Activated naive CD8-positive, alpha-beta T cell treated with anti-CD3 and anti-CD28 coated beads, Interleukin-2, amount 50 U/mL, for 16 hours (primary cell): ENCODE results near the gene CLEC4M.
A peak's percentile ranks its signal among the peaks of the same experiment; 100 is the strongest.
"Not testable (repeated sequence)": the region's sequence is repeated elsewhere in the genome, so short reads cannot be mapped to it uniquely, and the experiment has no call there.

Source experiments
- DNase-seq: peaks from one replicate; pipeline ENCODE4 v3.0.0-alpha.2; 2020; ENCODE audit warnings: low read depth, low spot score

Gene CLEC4M

GRCh38 chr19:7773841-7774240, 10.8 kb downstream of the CLEC4M start:
- no peak for DNase-seq

- DNase-seq, result no peak
Measured at GRCh38 chr19:7775761-7776160, 12.7 kb downstream of the CLEC4M start.

GRCh38 chr19:7778081-7778480, 15.0 kb downstream of the CLEC4M start:
- DNase-seq, result no peak

- DNase-seq, result no peak
Measured at GRCh38 chr19:7779631-7780486, 16.8 kb downstream of the CLEC4M start.

DNA sequence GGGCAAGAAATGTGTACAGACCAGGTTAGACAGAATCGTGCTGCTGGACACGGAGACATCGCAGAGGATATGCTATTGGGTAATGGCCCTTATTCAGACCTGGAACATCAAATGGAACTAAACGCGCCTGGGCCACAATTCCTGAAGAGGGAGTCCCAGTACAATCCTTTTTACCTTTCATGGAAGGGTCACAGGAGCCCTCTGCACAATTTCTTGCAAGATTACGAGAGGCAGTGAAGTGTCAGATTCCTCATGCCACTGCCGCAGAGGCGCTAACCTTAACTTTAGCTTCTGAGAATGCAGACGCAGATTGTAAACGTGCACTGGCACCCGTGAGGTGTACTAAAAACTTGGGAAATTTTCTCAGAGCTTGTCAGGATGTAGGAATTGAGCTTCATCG, 18.1 kb downstream of the CLEC4M start:
- DNase-seq, result no peak

GRCh38 chr19:7783991-7784423, 21.0 kb downstream of the CLEC4M start:
- DNase-seq, result no peak

DNA sequence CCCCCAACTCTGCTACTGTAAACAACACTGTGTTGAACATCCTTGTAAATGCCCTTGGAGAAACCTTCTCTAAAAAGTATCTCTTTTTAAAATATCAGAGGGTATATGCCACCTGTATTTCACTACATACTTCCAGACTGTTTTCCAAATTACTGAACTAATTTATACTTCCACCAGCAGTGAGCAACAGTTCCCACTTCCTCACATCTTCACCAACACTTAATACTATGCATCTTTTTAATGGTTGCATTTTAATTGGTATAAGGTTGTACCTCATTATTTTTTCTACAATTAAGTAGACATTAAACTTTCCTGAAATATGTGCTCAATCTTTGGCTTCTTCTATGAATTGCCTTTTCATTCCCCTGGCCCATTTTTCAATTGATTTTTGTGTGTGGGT, 21.8 kb downstream of the CLEC4M start:
- no peak for DNase-seq

GRCh38 chr19:7787141-7787540, 24.1 kb downstream of the CLEC4M start:
- no peak for DNase-seq

DNA sequence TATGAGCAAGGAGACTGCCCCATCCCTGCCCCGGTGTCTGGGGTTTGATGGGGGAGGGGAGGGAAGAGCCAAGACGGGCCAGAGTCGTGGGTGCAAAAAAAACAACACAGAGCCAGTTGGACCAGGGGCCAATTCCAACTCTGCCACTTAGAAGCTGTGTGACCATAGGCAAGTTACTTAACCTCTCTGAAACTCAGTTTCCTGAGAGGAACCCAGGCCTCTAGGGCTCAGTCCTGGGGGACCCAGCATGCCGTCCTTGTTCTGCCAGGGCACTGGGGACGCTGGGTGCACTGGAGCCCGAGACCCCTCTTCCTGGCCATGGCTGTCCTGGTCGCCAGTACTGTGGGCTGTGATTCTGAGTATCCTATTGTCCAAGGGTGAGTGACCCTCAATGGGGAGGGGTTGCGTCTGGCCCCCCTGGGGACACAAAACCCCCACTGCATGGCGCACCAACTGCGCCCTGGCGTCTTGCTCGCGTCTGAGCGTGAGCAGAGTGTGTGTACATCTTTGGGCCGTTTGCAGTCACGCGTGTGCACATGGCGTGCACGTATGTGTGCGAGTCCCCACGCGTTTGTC, 24.6 kb downstream of the CLEC4M start:
- no peak for DNase-seq

DNA sequence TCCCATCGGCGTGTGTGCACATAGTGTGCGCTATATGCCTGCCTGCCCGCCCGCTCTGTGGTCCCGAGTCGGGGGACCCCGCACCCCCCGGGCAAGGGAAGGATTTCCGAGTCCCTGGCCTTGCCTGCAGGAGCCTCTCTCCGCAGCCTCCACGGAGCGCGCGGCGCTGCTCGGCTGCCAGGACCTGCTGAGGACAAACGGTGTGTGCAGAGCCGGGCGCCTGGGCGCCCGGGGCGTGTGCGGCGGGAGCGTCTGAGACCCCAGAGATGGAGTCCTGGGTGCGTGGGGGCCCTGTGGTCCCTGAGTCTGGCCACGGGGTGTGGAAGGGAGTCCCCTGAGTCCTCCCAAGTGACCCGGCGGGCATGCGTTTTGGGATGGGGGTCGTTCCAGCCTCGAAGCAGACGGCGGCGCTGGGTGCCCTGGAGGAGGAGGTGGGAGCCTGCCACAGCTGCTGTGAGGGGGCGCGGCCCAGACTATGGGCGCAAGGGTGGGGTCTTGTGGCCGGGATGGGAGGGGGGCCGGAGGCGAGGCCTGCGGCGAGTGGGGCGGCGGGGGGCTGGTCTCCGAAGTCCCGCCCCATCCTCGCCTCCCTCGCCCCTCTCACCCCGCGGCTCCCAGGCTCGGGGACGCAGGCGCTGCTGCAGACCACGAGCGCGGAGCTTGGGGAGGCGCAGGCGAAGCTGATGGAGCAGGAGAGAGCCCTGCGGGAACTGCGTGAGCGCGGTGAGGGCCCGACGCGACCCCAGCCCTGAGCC, 25.3 kb downstream of the CLEC4M start:
- DNase-seq, result no peak

- no peak for DNase-seq
Measured at GRCh38 chr19:7788933-7789323, 25.9 kb downstream of the CLEC4M start.

GRCh38 chr19:7789447-7789846, 26.4 kb downstream of the CLEC4M start:
- peak; percentile 22 for DNase-seq

GRCh38 chr19:7790416-7790815, 27.4 kb downstream of the CLEC4M start:
- no peak for DNase-seq

DNA sequence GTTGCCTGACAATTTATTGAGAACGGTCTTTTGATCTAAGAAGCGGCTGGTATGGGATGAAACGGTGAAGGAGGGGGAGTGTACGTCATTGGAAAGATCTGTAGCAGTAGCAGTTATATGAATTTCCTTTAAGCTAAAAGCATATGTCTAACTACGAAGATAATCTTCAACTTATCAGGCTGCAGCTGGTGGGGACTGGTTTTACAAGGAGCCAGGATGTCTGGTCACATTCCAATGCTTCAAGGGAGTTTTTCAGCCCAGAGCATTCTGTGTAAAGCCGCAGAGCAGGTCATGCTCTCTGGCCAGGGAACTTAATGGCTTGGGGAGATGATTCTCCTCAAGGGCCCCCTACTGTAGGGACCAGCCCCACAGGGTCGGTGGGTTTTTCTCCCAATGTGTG, 29.2 kb downstream of the CLEC4M start:
- no peak for DNase-seq

DNA sequence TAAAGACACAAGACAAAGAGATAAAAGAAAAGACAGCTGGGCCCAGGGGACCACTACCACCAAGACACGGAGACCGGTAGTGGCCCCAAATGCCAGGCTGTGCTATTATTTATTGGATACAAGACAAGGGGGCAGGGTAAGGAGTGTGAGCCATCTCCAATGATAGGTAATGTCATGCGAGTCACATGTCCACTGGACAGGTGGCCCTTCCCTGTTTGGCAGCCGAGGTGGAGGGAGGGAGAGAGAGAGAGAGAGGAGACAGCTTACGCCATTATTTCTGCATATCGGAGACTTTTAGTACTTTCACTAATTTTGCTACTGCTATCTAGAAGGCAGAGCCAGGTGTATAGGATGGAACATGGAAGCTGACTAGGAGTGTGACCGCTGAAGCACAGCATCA, 29.7 kb downstream of the CLEC4M start:
- not testable (repeated sequence) for DNase-seq

DNA sequence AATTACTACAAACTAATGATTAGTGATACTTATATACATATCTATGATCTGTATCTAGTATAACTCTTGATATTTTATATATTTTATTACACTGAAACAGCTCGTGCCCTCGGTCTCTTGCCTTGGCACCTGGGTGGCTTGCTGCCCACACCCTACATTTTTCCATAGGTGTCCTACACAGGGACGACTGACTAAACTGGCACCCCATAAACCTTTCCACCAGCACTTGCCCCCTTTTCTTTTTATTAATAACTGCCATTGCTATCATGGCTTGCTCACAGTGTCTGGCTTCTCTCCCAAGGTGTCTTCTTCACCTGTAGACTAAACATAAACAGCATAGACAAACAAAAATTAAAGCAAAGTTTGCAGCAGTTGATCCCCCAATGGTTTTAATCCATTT, 30.4 kb downstream of the CLEC4M start:
- no peak for DNase-seq

- no peak for DNase-seq
Measured at GRCh38 chr19:7795555-7796161, 32.6 kb downstream of the CLEC4M start.

DNA sequence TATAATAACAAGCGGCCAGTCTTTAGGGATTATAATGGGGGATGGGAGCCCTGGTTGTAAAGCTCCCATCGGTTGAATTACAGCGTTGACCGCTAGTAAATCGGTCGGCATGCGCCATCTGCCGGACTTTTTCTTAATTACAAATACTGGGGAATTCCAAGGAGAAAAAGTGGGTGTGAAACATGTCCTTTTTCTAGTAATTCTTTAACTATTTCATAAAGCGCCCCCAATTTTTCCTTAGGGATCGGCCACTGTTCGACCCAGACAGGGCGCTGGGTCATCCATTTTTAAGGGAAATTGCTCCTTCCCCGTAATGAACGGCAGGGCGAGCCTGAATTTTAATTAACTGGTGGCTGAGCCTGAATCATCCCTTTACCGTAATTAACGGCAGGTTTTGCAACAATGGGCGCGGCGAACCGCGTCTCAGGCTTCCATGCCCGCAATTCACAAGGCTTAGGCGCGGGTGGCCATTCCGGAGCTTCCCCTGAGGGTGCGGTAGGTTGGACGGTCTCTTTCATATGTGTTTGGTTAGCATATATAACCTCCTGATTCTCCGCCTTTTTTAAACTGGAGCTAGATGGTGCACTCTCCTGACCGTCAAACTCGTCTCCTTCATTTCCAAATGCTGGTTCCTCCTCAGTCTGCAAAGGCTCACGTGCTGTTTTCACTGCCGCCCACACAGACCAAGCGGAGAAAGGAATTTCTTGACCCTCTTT, 36.8 kb downstream of the CLEC4M start:
- DNase-seq, result peak; percentile 21

- DNase-seq, result no peak
Measured at GRCh38 chr19:7801020-7801570, 38.1 kb downstream of the CLEC4M start.

DNA sequence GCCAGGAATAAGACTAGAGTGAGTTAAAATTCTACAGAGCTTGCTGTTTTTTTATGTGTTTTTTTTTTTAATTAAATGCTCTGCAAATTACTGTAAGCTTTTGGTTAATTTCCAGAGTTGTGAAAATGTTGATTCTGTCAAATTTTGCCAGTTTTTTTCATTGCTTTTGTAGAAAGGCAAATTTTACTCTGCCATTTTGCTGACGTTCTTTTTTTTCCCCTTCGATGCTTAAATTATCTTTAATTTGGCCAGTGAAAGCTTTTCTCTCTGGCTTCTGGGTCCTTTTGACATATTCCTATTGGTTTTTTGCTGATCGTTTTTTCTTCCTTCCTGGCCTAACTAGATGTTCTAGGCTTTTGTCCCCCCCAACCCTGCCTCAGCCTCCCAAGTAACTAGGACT, 43.2 kb downstream of the CLEC4M start:
- no peak for DNase-seq

GRCh38 chr19:7806876-7807275, 43.8 kb downstream of the CLEC4M start:
- DNase-seq, result no peak
